ENCODE data around the gene DGCR8. TPM values are rescaled to one million over a fixed set of nuclear protein-coding genes. Genes with fewer than 3 reads are reported as not detected.

The DGCR8 gene
- total RNA-seq, 1 donor = 30.7 TPM

GRCh38 chr22:20111689-20112622 lies 31.9 kb downstream of the DGCR8 start:
- H3K4me3 ChIP-seq (ENCODE audit: low read depth, low read length) = no peak overlapping the region
- no peak for TF ChIP-seq CTCF (IDR thresholded peaks at IDR 0.05; ENCODE audit: insufficient read depth, low read depth, low read length)
- DNase-seq (ENCODE audit: low read depth) = no peak

GRCh38 chr22:20112623-20113511 lies 32.8 kb downstream of the DGCR8 start:
- TF ChIP-seq CTCF (IDR thresholded peaks at IDR 0.05; ENCODE audit: insufficient read depth, low read depth, low read length) = no peak
- no peak for DNase-seq (ENCODE audit: low read depth)

GRCh38 chr22:20113551-20114310 lies 33.7 kb downstream of the DGCR8 start:
- no peak for TF ChIP-seq CTCF (IDR thresholded peaks at IDR 0.05; ENCODE audit: insufficient read depth, low read depth, low read length)

More at GRCh38 chr22:20112623-20113511, 32.8 kb downstream of the DGCR8 start:
- no peak overlapping the region for H3K4me3 ChIP-seq (ENCODE audit: low read depth, low read length)

GRCh38 chr22:20114506-20115475 lies 34.8 kb downstream of the DGCR8 start:
- H3K4me3 ChIP-seq (ENCODE audit: low read depth, low read length) = no peak overlapping the region
- no peak for DNase-seq (ENCODE audit: low read depth)

More at GRCh38 chr22:20113551-20114310, 33.7 kb downstream of the DGCR8 start:
- H3K4me3 ChIP-seq (ENCODE audit: low read depth, low read length) = no peak overlapping the region
- DNase-seq (ENCODE audit: low read depth) = no peak

GRCh38 chr22:20115691-20116375 lies 35.8 kb downstream of the DGCR8 start, which contains the start of gene RANBP1:
Gene RANBP1 (plus strand): TSS chr22:20116104. CDS start chr22:20116185, 81 bp downstream.
- no peak for DNase-seq (ENCODE audit: low read depth)
- TF ChIP-seq CTCF (IDR thresholded peaks at IDR 0.05; ENCODE audit: insufficient read depth, low read depth, low read length) = no peak
- peak within 1 kb of the TSS; percentile 98 for H3K4me3 ChIP-seq (ENCODE audit: low read depth, low read length)

More at GRCh38 chr22:20114506-20115475, 34.8 kb downstream of the DGCR8 start:
- no peak for TF ChIP-seq CTCF (IDR thresholded peaks at IDR 0.05; ENCODE audit: insufficient read depth, low read depth, low read length)

Measured in fibroblast of villous mesenchyme (primary cell).